Activated naive CD4-positive, alpha-beta T cell treated with anti-CD3 and anti-CD28 coated beads for 36 hours (primary cell): ENCODE data around the gene ATXN2. TPM values are rescaled to one million over a fixed set of nuclear protein-coding genes. Genes with fewer than 3 reads are reported as not detected.

ENCODE experiments used
- CTCF ChIA-PET: fragments of 350-600 bp; sonication (Branson Sonifier 250); formaldehyde crosslinking; loops from one replicate; lab custom pipeline; 2021; ENCODE audit warnings: antibody characterized with exemption; lab: Charles Lee
- DNase-seq: peaks from one replicate; pipeline ENCODE4 v3.0.0-alpha.2; 2020
- H3K27ac Mint-ChIP-seq: one replicate; pipeline ENCODE4 v1.8.0; 2021; ENCODE audit warnings: mild to moderate bottlenecking, mixed read lengths
- H3K27me3 Mint-ChIP-seq: one replicate; pipeline ENCODE4 v1.8.0; 2021; ENCODE audit warnings: low read depth, mixed read lengths
- H3K36me3 Mint-ChIP-seq: one replicate; pipeline ENCODE4 v1.8.0; 2021; ENCODE audit warnings: low read depth, mixed read lengths
- H3K4me1 Mint-ChIP-seq: one replicate; pipeline ENCODE4 v1.8.0; 2021; ENCODE audit warnings: low read depth, mixed read lengths
- H3K4me3 Mint-ChIP-seq: one replicate; pipeline ENCODE4 v1.8.0; 2021; ENCODE audit warnings: mild to moderate bottlenecking, moderate library complexity, mixed read lengths
- H3K9me3 Mint-ChIP-seq: one replicate; pipeline ENCODE4 v1.8.0; 2021; ENCODE audit warnings: mixed read lengths
- intact Hi-C: fragments of 100-400 bp; cut with micrococcal nuclease; formaldehyde crosslinking; loops from one replicate; pipeline ENCODE4 v1.15.1; 2023
- total RNA-seq, 2 experiments: library from RNA; stranded (reverse); gene quantifications; one replicate each; pipeline ENCODE4 v1.2.3, GENCODE V29; 2021

Gene ATXN2
- total RNA-seq, 2 experiments from 2014 or later, result 30.6 to 31.5 TPM

DNA sequence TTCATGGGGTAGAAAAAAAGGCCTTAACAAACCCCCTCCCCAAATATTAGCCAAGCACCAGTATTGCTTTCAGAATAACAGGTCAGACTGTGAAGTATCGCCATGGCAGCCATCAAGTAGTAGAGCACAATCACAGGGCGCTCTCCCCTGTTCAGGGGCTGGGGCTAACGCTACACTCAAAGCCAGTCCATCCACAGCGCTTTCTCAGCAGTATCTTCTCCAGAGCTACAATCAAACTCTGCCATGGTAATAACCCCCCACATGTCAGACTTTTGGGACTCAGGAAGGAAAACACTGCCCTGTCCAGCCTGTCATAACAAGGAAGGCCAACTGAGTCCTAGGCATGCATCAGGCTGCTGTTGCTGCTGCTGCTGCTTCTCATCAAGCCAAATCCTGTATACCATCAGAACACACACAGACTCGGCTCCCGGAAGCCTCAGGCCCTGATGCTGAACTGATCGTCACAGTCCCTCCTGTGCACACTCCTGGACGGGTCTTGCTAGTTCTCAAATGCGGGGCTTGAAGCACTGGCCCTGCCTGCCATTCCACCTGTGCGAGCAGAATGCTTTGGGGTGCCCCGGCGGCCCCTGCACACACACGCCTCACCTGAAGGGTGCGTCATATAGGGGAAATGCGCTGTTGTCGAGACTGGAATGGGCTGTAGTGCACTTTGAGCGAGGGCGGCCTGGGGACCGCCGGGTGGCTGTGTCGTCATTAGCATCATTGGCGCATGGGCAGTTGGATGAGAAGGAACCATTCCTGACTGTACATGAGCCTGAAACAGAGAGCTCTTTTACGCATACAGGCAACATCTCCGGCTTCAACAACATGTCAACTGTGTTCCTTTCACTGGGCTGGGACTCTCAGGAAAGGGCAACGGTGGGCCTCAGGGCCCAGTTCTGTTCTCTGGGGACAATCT lies 145.8 kb downstream of the ATXN2 start:
- Mint-ChIP-seq H3K9me3 (no peaks in the 10 kb centered on the region), H3K4me3 (no peak overlapping the region), H3K27me3 (no peaks in the 10 kb centered on the region), H3K27ac (no peak overlapping the region), H3K36me3 (peaks cover 18% of the 10 kb centered on the region), H3K4me1 (peaks cover 22% of the 10 kb centered on the region)
- DNase-seq, result no peak
- intact Hi-C loops, result no loop called here
- CTCF ChIA-PET, result interaction anchor here (0.7 to 23.4 kb wide), 5 partner anchors 8 to 180 kb away, joined by 3 to 763 read pairs (median 3); partner anchors contain the start of gene SH2B3

DNA sequence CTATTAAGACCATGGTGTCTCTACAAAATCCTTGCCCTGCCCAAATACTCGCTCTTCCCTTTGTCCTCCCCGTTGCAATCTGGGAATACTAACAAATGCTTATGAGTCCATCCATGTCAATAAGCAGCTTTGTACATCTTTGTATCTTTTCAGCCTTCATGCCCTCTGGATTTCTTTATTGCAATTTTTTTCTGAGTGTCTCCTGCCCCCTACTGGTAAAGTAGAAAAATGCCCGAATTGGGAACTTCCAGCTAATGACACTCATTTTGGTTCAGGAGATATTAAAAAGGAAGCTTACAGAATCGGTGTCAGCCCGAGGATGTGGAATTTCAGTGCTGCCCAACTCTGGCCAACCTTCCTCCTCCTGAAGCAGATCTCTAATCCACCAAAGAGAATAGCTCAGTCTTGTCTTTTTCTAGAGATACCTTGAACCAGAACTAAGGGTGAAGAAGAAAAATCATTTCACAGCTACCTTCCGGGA lies 147.4 kb downstream of the ATXN2 start:
- H3K27me3 Mint-ChIP-seq, result no peaks in the 10 kb centered on the region
- H3K4me3 Mint-ChIP-seq, result no peak overlapping the region
- H3K27ac Mint-ChIP-seq, result peak overlapping the region; percentile 19
- H3K9me3 Mint-ChIP-seq, result no peaks in the 10 kb centered on the region
- H3K4me1 Mint-ChIP-seq, result peaks cover 23% of the 10 kb centered on the region
- CTCF ChIA-PET, result interaction anchor here (0.6 to 23.4 kb wide), 30 partner anchors 8 to 525 kb away, joined by 3 to 763 read pairs (median 6); partner anchors contain the start of genes PHETA1 and SH2B3
- intact Hi-C loops, result loop anchor here (1.0 kb wide), 6 partner anchors 25 to 362 kb away; no protein-coding TSS in a partner anchor
- no peak for DNase-seq
- peaks cover 29% of the 10 kb centered on the region for H3K36me3 Mint-ChIP-seq

- Mint-ChIP-seq H3K27ac (no peak overlapping the region), H3K9me3 (no peaks in the 10 kb centered on the region), H3K36me3 (peaks cover 32% of the 10 kb centered on the region), H3K27me3 (no peaks in the 10 kb centered on the region), H3K4me3 (no peak overlapping the region), H3K4me1 (peaks cover 23% of the 10 kb centered on the region)
- CTCF ChIA-PET, result interaction anchor here (0.9 to 23.4 kb wide), 22 partner anchors 9 to 525 kb away, joined by 4 to 763 read pairs (median 7); partner anchors contain the start of gene SH2B3
- intact Hi-C loops, result loop anchor here (1.0 kb wide), 6 partner anchors 25 to 362 kb away; no protein-coding TSS in a partner anchor
- DNase-seq, result no peak
Observed at GRCh38 chr12:111451232-111451631, 147.9 kb downstream of the ATXN2 start.

- Mint-ChIP-seq H3K36me3 (peaks cover 28% of the 10 kb centered on the region), H3K4me1 (peaks cover 28% of the 10 kb centered on the region), H3K9me3 (no peaks in the 10 kb centered on the region), H3K4me3 (no peak overlapping the region), H3K27ac (no peak overlapping the region), H3K27me3 (no peaks in the 10 kb centered on the region)
- CTCF ChIA-PET, result interaction anchor here (0.6 to 23.4 kb wide), 19 partner anchors 8 to 222 kb away, joined by 3 to 763 read pairs (median 9); partner anchors contain the start of gene SH2B3
- DNase-seq, result no peak
- intact Hi-C loops, result loop anchor here (1.0 kb wide), 6 partner anchors 24 to 363 kb away; no protein-coding TSS in a partner anchor
Observed at GRCh38 chr12:111450676-111451075, 148.4 kb downstream of the ATXN2 start.

- Mint-ChIP-seq H3K9me3 (no peaks in the 10 kb centered on the region), H3K4me1 (peaks cover 43% of the 10 kb centered on the region), H3K36me3 (peaks cover 28% of the 10 kb centered on the region), H3K27ac (peak overlapping the region; percentile 6), H3K27me3 (no peaks in the 10 kb centered on the region), H3K4me3 (no peak overlapping the region)
- CTCF ChIA-PET, result interaction anchor here (0.6 to 23.4 kb wide), 7 partner anchors 14 to 109 kb away, joined by 3 to 763 read pairs (median 6); partner anchors contain the start of gene SH2B3
- DNase-seq, result no peak
- intact Hi-C loops, result no loop called here
Observed at GRCh38 chr12:111448846-111449790, 150.0 kb downstream of the ATXN2 start.

DNA sequence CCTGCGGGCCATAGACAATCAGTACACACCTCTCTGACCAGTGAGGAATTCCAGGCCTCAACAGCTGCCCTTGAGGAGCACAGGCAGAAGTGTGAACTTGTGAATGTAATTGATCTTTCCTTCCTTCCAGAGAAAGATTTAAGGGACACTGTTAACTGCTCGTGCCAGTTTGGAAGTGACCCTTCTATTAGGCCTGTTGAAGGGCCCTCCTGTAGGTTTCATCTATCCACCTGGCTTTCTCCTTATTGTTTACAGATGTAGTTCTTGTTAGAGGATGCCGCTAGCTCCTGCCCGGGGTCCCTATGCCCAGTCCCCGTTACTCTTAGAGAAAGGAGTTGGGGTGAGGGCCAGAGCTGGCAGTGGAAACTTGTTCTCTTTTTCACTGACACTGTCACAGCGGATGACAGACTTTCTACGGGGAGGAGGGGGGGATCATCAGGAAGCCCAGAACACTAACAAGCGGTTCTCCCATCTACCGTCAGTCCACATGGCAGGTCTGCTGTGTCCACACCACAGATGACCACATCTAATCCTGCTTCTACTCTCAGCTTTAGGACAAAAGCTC lies 150.8 kb downstream of the ATXN2 start:
- no peak overlapping the region for H3K4me3 Mint-ChIP-seq
- H3K4me1 Mint-ChIP-seq, result peaks cover 51% of the 10 kb centered on the region
- H3K27ac Mint-ChIP-seq, result peak overlapping the region; percentile 6
- H3K36me3 Mint-ChIP-seq, result peaks cover 28% of the 10 kb centered on the region
- H3K9me3 Mint-ChIP-seq, result no peaks in the 10 kb centered on the region
- intact Hi-C loops, result no loop called here
- H3K27me3 Mint-ChIP-seq, result no peaks in the 10 kb centered on the region
- DNase-seq, result no peak
- CTCF ChIA-PET, result interaction anchor here (1.2 to 23.4 kb wide), 3 partner anchors 14 to 44 kb away, joined by 3 to 763 read pairs (median 4); partner anchors contain the start of gene SH2B3

GRCh38 chr12:111447571-111448265 lies 151.4 kb downstream of the ATXN2 start:
- Mint-ChIP-seq H3K4me3 (no peak overlapping the region), H3K4me1 (peaks cover 57% of the 10 kb centered on the region), H3K27me3 (no peaks in the 10 kb centered on the region), H3K36me3 (peaks cover 28% of the 10 kb centered on the region), H3K27ac (no peak overlapping the region), H3K9me3 (no peaks in the 10 kb centered on the region)
- intact Hi-C loops, result no loop called here
- CTCF ChIA-PET, result interaction anchor here (1.2 to 23.4 kb wide), 2 partner anchors 20 to 43 kb away, joined by 4 to 763 read pairs; partner anchors contain the start of gene SH2B3
- DNase-seq, result no peak

DNA sequence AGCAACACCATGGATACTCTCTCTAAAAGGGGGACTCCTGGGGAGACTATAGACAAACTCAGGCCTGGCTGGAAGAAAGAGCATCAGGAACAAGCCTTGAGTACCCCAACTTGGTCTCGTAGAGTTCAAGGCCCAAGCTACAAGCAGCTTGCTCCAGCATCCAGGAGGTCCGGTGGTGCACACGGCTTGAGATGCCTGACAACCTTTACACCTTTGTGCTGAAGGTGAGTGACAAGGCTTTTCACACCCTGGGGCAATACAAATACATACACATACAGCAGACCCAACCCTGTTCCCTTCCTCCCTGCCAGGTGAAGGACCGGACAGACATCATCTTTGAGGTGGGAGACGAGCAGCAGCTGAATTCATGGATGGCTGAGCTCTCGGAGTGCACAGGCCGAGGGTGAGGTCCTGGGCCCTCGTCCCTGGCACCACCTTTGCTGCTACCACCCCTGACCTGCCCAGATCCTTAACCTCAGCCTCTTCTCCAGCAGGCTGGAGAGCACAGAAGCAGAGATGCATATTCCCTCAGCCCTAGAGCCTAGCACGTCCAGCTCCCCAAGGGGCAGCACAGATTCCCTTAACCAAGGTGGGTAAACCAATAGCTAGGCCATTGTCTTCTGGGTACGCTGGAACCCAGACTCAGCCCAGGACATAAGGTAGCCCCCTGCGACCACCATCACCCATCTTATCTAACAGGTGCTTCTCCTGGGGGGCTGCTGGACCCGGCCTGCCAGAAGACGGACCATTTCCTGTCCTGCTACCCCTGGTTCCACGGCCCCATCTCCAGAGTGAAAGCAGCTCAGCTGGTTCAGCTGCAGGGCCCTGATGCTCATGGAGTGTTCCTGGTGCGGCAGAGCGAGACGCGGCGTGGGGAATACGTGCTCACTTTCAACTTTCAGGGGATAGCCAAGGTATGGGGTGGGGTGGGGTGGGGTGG lies 152.2 kb downstream of the ATXN2 start:
- intact Hi-C loops, result no loop called here
- no peak for DNase-seq
- Mint-ChIP-seq H3K9me3 (no peaks in the 10 kb centered on the region), H3K27ac (no peak overlapping the region), H3K36me3 (peaks cover 28% of the 10 kb centered on the region), H3K27me3 (no peaks in the 10 kb centered on the region), H3K4me3 (no peak overlapping the region), H3K4me1 (peaks cover 64% of the 10 kb centered on the region)
- CTCF ChIA-PET, result interaction anchor here (0.5 to 23.4 kb wide), 2 partner anchors 27 to 42 kb away, joined by 3 to 763 read pairs; partner anchors contain the start of gene SH2B3

GRCh38 chr12:111445726-111446581 lies 153.2 kb downstream of the ATXN2 start:
- Mint-ChIP-seq H3K4me3 (no peak overlapping the region), H3K4me1 (peaks cover 67% of the 10 kb centered on the region)

More at GRCh38 chr12:111445726-111446581, 153.2 kb downstream of the ATXN2 start:
- H3K27ac Mint-ChIP-seq, result no peak overlapping the region
- H3K9me3 Mint-ChIP-seq, result no peaks in the 10 kb centered on the region
- CTCF ChIA-PET, result interaction anchor here (0.5 to 23.4 kb wide), 3 partner anchors 14 to 41 kb away, joined by 3 to 763 read pairs (median 7); partner anchors contain the start of gene SH2B3
- H3K36me3 Mint-ChIP-seq, result peaks cover 23% of the 10 kb centered on the region
- DNase-seq, result no peak
- intact Hi-C loops, result loop anchor here (1.0 kb wide), 4 partner anchors 16 to 47 kb away; no protein-coding TSS in a partner anchor
- no peaks in the 10 kb centered on the region for H3K27me3 Mint-ChIP-seq
